ENCODE results near the gene RAB40A.
A peak's percentile ranks its signal among the peaks of the same experiment; 100 is the strongest.

The RAB40A gene

DNA sequence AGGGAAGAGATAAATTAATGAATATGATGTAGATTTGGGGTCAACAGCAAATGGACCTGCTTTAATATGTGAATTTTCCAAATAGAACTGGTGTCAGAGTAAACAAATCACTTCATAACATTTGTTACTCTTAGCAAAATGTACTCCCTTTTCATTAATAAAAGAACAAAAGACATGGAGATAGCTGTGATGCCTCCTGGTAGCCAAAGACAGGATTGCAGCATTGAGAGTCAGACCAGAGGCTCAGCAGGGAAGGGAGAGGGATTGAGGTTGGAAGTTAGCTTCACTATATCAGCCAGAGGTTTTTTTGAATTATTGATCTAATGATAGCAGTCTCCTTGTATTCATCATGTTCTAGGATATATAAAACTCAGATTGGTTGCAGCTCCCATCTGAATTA, 17.4 kb upstream of the RAB40A start:
- no peaks in the 10 kb centered on the region for H3K36me3 ChIP-seq (ENCODE audit: low read depth)
- no peaks in the 10 kb centered on the region for H3K9me3 ChIP-seq (ENCODE audit: severe bottlenecking)
- no peaks in the 10 kb centered on the region for H3K27me3 ChIP-seq (ENCODE audit: insufficient read depth, poor library complexity, severe bottlenecking)
- ATAC-seq (ENCODE audit: low read depth) (no peak), DNase-seq (ENCODE audit: low spot score) (no peak)
- TF ChIP-seq, protein P1, sequence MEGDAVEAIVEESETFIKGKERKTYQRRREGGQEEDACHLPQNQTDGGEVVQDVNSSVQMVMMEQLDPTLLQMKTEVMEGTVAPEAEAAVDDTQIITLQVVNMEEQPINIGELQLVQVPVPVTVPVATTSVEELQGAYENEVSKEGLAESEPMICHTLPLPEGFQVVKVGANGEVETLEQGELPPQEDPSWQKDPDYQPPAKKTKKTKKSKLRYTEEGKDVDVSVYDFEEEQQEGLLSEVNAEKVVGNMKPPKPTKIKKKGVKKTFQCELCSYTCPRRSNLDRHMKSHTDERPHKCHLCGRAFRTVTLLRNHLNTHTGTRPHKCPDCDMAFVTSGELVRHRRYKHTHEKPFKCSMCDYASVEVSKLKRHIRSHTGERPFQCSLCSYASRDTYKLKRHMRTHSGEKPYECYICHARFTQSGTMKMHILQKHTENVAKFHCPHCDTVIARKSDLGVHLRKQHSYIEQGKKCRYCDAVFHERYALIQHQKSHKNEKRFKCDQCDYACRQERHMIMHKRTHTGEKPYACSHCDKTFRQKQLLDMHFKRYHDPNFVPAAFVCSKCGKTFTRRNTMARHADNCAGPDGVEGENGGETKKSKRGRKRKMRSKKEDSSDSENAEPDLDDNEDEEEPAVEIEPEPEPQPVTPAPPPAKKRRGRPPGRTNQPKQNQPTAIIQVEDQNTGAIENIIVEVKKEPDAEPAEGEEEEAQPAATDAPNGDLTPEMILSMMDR (IDR thresholded peaks at IDR 0.05; ENCODE audit: poor library complexity, severe bottlenecking), result no peak
- H3K4me1 ChIP-seq (ENCODE audit: insufficient read depth, poor library complexity, severe bottlenecking), result peaks cover 21% of the 10 kb centered on the region
- no peak overlapping the region for H3K4me3 ChIP-seq (ENCODE audit: severe bottlenecking)
- H3K27ac ChIP-seq (ENCODE audit: poor library complexity, severe bottlenecking), result no peak overlapping the region

DNA sequence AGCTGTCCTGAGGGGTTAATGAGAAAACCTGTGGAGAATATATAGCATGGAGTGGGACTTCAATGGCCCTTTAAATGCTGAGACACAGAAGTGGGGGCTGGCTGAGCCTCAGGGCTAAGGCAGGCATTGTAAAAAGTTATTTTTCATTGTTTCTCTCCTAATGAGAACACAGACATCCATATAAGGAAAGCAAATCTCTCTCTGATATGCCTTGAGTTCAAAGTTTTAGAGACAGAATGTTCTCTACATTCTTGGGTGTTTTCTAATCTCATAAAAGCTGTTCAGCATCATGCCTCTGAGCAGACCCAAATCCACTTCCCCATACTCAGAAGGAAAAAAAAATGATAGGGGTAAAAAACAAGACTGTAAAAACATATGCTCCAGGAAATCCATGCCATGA, 16.8 kb upstream of the RAB40A start:
- no peak overlapping the region for H3K4me3 ChIP-seq (ENCODE audit: severe bottlenecking)
- H3K36me3 ChIP-seq (ENCODE audit: low read depth), result no peaks in the 10 kb centered on the region
- no peaks in the 10 kb centered on the region for H3K27me3 ChIP-seq (ENCODE audit: insufficient read depth, poor library complexity, severe bottlenecking)
- peaks cover 21% of the 10 kb centered on the region for H3K4me1 ChIP-seq (ENCODE audit: insufficient read depth, poor library complexity, severe bottlenecking)
- DNase-seq (ENCODE audit: low spot score), result no peak
- no peaks in the 10 kb centered on the region for H3K9me3 ChIP-seq (ENCODE audit: severe bottlenecking)
- ATAC-seq (ENCODE audit: low read depth), result no peak
- H3K27ac ChIP-seq (ENCODE audit: poor library complexity, severe bottlenecking), result peak overlapping the region; percentile 13
- TF ChIP-seq, protein P1 (IDR thresholded peaks at IDR 0.05; ENCODE audit: poor library complexity, severe bottlenecking), result no peak

DNA sequence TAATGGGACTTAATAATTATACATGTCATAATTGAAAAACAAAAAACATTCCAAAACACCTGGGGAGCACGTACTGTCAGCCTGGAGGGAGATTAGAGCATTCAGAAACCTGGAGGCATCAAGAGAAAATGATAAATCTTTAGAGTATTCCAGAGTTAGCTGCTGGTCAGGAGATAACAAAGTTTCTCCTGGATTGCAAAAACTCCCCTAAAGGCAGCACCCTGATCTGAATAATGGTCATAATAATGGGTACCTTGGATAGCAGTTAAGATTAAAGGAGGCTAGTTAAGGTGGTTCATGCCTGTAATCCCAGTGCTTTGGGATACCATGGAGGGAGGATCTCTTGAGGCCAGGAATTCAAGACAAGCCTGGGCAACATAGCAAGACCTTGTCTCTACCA, 15.9 kb upstream of the RAB40A start:
- H3K27ac ChIP-seq (ENCODE audit: poor library complexity, severe bottlenecking), result peak overlapping the region; percentile 13

DNA sequence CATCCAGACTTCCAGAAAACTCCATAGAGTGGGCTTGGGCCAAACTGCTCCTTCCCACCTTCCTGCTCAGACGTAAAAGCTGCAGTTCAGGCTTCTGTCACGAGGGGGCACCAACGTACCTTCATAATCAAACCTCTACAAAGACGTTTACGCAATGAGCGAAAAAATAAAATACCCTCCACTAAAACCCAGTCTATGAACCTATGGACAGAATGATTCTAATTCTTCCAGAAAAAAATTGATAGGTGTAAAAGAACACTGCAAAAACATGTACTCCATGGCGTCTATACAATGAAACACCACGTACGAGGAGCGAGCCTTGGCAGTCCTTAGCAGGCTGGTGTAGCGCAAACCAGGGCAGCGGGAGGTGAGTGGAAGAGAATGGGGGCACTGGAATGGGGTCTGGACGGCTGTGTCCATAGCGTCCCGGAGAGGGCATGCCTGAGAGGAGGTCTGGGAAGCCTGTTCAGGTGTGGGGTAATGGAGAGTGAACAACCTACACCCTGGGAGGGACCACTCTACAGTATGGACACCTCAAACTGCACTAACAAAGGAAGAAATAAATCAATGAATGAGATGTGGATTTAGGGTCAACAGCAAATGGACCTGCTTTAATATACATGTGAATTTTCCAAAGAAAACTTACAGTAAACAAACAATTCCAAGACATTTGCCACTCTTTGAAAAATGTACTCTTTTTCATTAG, 14.4 kb upstream of the RAB40A start:
- DNase-seq (ENCODE audit: low spot score) (no peak), ATAC-seq (ENCODE audit: low read depth) (peak; percentile 31; the same call in 1 of the 3 replicates)
- Histone ChIP-seq H3K36me3 (ENCODE audit: low read depth) (no peaks in the 10 kb centered on the region), H3K9me3 (ENCODE audit: severe bottlenecking) (no peaks in the 10 kb centered on the region), H3K4me3 (ENCODE audit: severe bottlenecking) (no peak overlapping the region), H3K4me1 (ENCODE audit: insufficient read depth, poor library complexity, severe bottlenecking) (peaks cover 5% of the 10 kb centered on the region), H3K27me3 (ENCODE audit: insufficient read depth, poor library complexity, severe bottlenecking) (no peaks in the 10 kb centered on the region), H3K27ac (ENCODE audit: poor library complexity, severe bottlenecking) (no peak overlapping the region)
- TF ChIP-seq, protein P1 (IDR thresholded peaks at IDR 0.05; ENCODE audit: poor library complexity, severe bottlenecking), result peak; percentile 74

More for the DNA sequence above, 15.9 kb upstream of the RAB40A start:
- H3K36me3 ChIP-seq (ENCODE audit: low read depth), result no peaks in the 10 kb centered on the region
- no peak for ATAC-seq (ENCODE audit: low read depth)
- no peaks in the 10 kb centered on the region for H3K9me3 ChIP-seq (ENCODE audit: severe bottlenecking)
- TF ChIP-seq, protein P1 (IDR thresholded peaks at IDR 0.05; ENCODE audit: poor library complexity, severe bottlenecking), result no peak
- H3K27me3 ChIP-seq (ENCODE audit: insufficient read depth, poor library complexity, severe bottlenecking), result no peaks in the 10 kb centered on the region
- DNase-seq (ENCODE audit: low spot score), result no peak
- H3K4me1 ChIP-seq (ENCODE audit: insufficient read depth, poor library complexity, severe bottlenecking), result peaks cover 18% of the 10 kb centered on the region
- no peak overlapping the region for H3K4me3 ChIP-seq (ENCODE audit: severe bottlenecking)

DNA sequence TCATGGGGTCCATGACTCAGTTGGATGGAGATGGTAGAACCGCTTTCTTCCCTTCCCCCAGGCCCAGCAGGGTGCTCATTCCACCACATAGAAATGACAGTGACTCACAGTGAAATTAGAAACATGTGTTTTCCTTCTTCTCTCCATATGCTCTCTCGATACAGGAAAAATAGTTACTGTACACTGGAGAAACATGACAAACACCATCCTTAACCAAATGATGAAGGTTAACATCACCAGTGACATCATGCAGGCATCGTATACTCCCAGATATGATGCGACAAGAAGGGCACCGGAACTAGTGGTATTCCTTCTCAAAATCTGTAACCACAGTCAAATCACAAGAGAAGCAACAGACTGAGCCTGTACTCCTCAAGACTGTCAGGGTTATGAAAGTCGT, 11.7 kb upstream of the RAB40A start:
- no peaks in the 10 kb centered on the region for H3K27me3 ChIP-seq (ENCODE audit: insufficient read depth, poor library complexity, severe bottlenecking)
- no peak overlapping the region for H3K27ac ChIP-seq (ENCODE audit: poor library complexity, severe bottlenecking)
- H3K4me3 ChIP-seq (ENCODE audit: severe bottlenecking), result no peak overlapping the region
- no peaks in the 10 kb centered on the region for H3K9me3 ChIP-seq (ENCODE audit: severe bottlenecking)
- DNase-seq (ENCODE audit: low spot score), result no peak
- ATAC-seq (ENCODE audit: low read depth), result no peak
- H3K36me3 ChIP-seq (ENCODE audit: low read depth), result no peaks in the 10 kb centered on the region
- TF ChIP-seq, protein P1 (IDR thresholded peaks at IDR 0.05; ENCODE audit: poor library complexity, severe bottlenecking), result no peak
- H3K4me1 ChIP-seq (ENCODE audit: insufficient read depth, poor library complexity, severe bottlenecking), result no peaks in the 10 kb centered on the region

Measured in RWPE2 (cell line).